Epithelial cell of esophagus (primary cell): ENCODE results near the gene SWI5.

Experiments used
- DNase-seq: peaks from one replicate; pipeline ENCODE4 v3.0.0; 2010; ENCODE audit warnings: low read depth
- H3K4me3 ChIP-seq: 2 replicates; pipeline ENCODE4 v1.5.1; 2011; ENCODE audit warnings: mild to moderate bottlenecking, low read length, control low read depth
- CTCF ChIP-seq: IDR thresholded peaks from 2 replicates; pipeline ENCODE4 v1.5.1; 2011; ENCODE audit warnings: low read depth, mild to moderate bottlenecking, low read length, control low read depth, inconsistent platforms; ENCODE audit not compliant: insufficient read depth; ENCODE audit errors: missing control alignments

The SWI5 gene

GRCh38 chr9:128294142-128294541 lies 18.1 kb downstream of the SWI5 start:
- DNase-seq: no peak
- no peak for TF ChIP-seq CTCF
- H3K4me3 ChIP-seq: no peak overlapping the region

- no peak overlapping the region for H3K4me3 ChIP-seq
- TF ChIP-seq CTCF: no peak
- no peak for DNase-seq
Measured at GRCh38 chr9:128296340-128297220, 20.5 kb downstream of the SWI5 start.

GRCh38 chr9:128297221-128297773 lies 21.2 kb downstream of the SWI5 start:
- no peak overlapping the region for H3K4me3 ChIP-seq
- TF ChIP-seq CTCF: no peak
- DNase-seq: no peak

GRCh38 chr9:128298535-128299482 lies 22.7 kb downstream of the SWI5 start:
- peak; percentile 78 for DNase-seq
- H3K4me3 ChIP-seq: no peak overlapping the region
- no peak for TF ChIP-seq CTCF

- H3K4me3 ChIP-seq: no peak overlapping the region
- no peak for TF ChIP-seq CTCF
- DNase-seq: no peak
Measured at GRCh38 chr9:128304136-128304970, 28.3 kb downstream of the SWI5 start.

GRCh38 chr9:128304971-128305288 lies 28.9 kb downstream of the SWI5 start:
- DNase-seq: peak; percentile 49
- H3K4me3 ChIP-seq: no peak overlapping the region
- no peak for TF ChIP-seq CTCF
